T47D (cell line): ENCODE results near the gene FRS3.
A peak's percentile ranks its signal among the peaks of the same experiment; 100 is the strongest.

Source experiments
- DNase-seq, 2 experiments: peaks; one replicate each; pipeline versions ENCODE4 v3.0.0 to v3.0.0-alpha.2; 2011 to 2012; ENCODE audit warnings: low read depth in 1 of 2, low spot score in 1 of 2
- JUND ChIP-seq: IDR thresholded peaks from 2 replicates; pipeline ENCODE4 v1.6.1; 2012; ENCODE audit warnings: low read depth
- in situ Hi-C: cut with HindIII; loops from 2 replicates; pipeline ENCODE4 v1.10.0; 2016; ENCODE audit warnings: low sequenced_read_pairs, low pct_unique_long_range_greater_than_20kb

Gene FRS3

GRCh38 chr6:41733707-41734665 lies 45.7 kb downstream of the FRS3 start:
- TF ChIP-seq JUND: no peak
- DNase-seq: peak; percentile 79 to 82
- in situ Hi-C loops: no loop called here

GRCh38 chr6:41733360-41733706 lies 46.4 kb downstream of the FRS3 start:
- in situ Hi-C loops: no loop called here
- no peak for DNase-seq
- TF ChIP-seq JUND: no peak

DNA sequence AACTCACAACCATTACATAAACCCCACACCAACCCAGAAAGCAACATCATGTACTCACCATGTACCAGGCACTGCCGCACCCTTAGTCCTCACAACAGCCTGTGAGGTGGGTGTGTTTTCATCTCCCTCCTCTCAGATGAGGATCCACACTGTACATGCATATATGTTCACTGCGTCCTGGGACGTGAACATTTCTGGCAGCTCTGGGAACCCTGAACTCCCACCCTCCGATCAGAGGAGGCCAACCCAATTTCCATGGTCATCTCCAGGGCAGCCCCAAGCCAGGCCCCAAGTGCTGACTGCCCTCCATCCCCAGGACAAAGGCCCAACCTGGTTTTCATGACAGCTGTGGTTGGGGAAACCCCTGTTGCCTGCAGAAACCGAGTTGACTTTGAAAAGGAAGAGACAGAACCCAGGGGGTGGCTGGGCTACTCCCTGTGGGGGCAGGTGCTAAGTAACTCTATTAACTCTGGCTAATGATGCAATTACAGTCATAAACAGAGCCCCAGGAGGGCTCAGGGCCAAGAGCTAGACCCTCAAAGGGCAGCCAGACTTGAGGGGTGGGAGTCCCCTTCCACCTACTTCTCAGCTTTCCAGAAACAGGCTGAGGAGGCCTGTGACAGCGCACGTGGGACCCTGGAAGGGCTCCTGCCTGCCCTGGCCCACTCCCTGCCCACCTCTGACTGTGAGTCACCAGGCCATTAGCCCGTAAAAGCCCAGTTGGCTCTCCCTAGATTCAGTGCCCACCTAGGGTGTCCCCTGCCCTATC lies 46.9 kb downstream of the FRS3 start:
- TF ChIP-seq JUND: no peak
- DNase-seq: no peak
- in situ Hi-C loops: no loop called here

DNA sequence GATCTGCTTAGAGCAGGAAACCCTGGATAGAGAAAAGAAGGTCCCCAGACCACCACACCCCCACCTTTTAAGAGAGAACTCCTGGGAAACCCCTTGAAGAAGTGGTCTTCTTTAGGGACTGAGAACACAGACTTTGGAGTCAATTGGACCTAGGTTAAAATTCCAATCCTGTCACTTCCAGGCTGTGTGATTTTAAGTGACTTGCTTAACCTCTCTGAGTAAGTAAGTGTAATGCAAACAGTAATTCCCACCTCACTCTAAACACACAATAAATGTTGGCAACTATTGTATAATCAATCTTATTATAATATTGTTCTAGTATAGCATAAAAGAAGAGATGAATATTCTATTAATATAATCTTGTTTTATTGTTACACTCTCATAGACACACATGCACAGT lies 47.6 kb downstream of the FRS3 start:
- TF ChIP-seq JUND: no peak
- DNase-seq: no peak
- in situ Hi-C loops: no loop called here

DNA sequence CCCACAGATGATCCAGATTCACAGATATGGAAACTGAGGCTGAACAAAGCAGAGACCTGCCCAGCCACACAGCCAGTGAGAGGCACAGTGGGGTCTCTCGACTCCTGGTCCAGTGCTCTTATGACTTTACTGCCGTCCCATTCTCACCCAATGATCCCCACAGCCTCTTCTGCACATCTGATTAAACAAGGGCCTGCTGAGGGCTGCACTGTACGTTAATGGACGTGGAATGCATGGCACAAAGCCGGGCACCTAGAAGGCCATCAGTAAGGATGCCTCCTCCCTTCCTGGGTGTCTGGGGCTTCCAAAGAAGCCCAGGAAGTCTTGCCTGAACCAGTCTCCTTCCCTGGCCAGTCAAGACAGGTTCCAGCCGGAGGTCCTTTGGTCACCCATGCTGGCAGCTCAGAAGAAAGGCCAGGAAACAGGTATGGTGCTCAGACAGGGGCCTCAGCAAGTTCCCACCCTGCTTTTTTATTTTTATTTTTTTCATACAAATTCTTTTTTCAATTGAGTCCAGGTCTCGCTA lies 48.1 kb downstream of the FRS3 start:
- DNase-seq: no peak
- TF ChIP-seq JUND: no peak
- in situ Hi-C loops: no loop called here

DNA sequence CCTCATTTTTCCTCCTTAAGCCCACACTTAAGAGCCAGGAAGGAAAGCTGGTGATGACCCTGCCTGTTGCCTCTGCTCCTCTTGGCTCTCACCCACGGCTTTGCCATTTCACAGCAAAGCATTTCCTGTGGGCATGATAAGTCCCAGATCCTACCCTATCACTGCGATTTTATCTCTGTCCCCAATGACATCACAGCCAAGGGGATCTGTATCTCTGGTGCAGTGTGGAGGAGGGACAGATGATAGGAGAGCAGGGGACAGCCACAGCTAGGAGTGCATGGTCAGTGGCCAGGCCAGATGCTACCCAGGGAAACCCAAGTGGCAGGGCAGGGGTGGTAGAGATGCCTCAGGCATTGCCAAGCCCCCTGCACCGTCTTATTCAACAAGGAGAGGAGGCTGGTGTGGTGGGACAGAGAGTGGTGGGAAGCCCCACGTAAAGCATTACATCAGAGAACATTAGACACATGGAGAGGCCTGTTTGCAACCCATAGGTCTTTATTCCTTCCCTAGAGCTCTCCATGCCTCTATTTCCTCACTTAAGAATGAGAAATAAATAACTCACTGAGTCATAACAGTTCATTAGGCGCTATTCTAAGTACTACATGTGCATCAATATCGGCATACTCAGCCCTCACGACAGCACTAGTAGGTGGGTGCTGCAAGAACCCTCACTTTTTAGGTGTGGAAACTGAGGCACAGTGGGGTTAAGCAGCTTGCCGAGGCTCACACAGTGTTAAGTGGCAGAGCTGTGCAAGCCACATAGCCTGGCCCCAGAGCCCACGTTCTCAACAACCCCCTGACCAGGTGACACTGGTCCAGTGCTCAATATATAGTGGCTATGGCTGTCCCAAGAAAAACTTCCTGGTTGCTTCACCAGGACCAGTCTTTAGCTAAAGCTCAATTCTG lies 48.9 kb downstream of the FRS3 start:
- in situ Hi-C loops: no loop called here
- no peak for DNase-seq
- TF ChIP-seq JUND: no peak

DNA sequence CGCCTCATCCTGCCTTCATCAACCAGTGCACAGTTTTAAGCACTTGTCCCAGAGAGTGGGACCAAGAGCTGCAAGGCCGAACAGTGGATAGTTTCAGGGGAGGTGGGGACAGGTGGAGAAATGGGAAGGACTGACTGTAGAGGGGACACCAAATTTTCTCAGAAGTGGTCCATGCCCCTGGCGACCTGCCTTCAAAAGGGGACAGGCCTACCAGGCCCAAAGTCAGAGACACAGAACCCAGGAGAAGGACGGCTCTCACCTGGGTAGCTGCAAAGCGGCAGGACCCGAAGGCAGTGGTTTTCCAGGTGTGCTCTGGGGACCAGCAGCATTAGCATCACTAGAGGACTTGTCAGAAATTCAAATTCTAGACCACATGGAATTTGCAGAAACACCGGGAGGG lies 50.1 kb downstream of the FRS3 start:
- no peak for TF ChIP-seq JUND
- in situ Hi-C loops: no loop called here
- no peak for DNase-seq

DNA sequence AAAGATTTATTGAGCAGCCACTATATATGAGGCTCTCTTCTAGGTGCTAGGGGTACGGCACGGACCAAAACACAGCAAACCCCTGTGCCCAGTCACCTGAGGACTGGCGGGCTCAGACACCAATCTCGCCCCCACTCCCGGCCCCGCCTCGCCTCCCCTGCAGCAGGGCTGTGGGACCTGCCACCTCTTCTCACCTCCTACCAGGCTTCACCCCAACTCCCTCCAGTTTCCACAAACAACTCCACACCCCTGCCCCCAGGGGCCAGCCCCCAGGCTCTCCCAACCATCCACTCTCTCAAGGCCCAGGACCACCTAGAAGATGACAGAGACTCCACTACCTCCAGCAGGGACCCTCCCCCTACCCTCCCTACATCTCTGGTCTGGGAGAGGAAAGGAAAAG lies 50.7 kb downstream of the FRS3 start:
- DNase-seq: no peak
- in situ Hi-C loops: no loop called here
- no peak for TF ChIP-seq JUND

DNA sequence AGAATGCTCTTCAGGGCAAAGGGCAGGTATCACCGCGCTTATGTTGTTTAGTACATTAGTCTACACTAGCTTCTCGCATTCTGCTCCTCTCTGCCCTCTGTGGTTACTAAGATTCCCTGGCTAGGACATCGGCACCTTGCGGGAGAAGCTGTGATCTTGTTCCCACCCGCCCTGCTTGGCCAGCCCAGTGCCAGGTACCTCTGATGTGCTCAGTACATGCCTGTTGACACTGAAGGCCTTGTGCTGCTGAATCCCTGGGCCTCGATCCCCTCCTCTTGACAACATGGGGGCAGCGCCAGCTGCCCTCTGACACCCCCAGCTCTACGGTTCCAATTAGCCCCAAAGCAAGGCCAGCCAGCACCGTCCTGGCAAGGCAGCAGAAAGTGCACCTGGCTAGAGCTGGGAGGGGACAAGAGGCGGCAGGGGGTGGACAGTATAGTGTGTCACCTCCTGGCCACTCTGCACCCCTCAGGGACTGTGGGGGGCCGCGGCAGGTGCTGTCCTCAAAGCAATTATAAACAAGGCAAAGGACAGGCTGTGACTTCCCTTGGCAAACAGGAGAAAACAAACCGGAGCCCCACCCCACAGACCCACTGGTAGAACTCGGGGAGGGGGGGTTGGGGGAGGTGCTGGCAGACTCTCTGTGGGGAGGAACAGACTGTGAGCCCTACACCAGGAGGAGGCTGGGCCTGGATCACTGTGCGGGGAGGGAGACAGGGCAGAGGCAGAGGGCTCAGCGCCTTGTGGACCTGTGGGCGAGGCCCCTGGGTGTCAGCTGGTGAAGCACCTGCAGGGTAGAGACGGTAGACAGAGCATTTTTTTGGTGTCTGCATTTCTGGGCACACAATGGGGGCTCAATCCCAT lies 51.4 kb downstream of the FRS3 start:
- no peak for DNase-seq
- in situ Hi-C loops: no loop called here
- TF ChIP-seq JUND: no peak

DNA sequence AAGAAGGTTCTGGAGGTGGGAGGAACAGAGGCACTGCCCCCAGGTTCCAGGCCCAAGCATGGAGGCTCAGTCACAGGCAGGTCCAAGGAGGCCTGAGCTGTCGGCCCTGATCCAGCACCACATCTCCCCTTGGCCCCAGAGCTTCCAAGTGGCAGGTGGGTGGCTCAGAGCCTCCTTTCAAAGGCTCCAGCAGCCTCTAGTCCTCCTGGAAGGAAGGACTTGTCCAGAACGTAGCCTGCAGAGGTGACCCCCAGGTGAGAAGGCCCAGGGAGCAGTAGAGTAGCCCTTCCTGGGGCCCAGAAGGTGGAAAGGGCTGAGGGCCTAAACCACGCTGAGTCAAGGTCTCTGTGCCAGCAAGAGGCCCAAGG lies 52.0 kb downstream of the FRS3 start:
- in situ Hi-C loops: no loop called here

GRCh38 chr6:41726876-41727275 lies 52.8 kb downstream of the FRS3 start:
- DNase-seq: no peak
- TF ChIP-seq JUND: no peak
- in situ Hi-C loops: no loop called here

More for the DNA sequence above, 52.0 kb downstream of the FRS3 start:
- DNase-seq: no peak
- no peak for TF ChIP-seq JUND
